SK-N-SH treated with all-trans-retinoic acid at 6 μM for 48 hours (cell line): Measurements from ENCODE around the gene PLCH2.

Experiments used
- ATAC-seq: fragments of 200-7000 bp; cut with Tn5 transposase; 3 replicates; pipeline ENCODE4 v1.9.1; 2020; ENCODE audit warnings: mild to moderate bottlenecking, moderate library complexity
- ARNTL ChIP-seq: fragments of 450-650 bp; formaldehyde crosslinking; IDR thresholded peaks from 2 replicates; pipeline ENCODE4 v1.5.0; 2020; ENCODE audit warnings: low read depth, mild to moderate bottlenecking, moderate library complexity, borderline replicate concordance
- BACH2 ChIP-seq: fragments of 250-450 bp; sonication (Bioruptor Pico); IDR thresholded peaks from 2 replicates; pipeline ENCODE4 v1.9.0; 2021; ENCODE audit warnings: mild to moderate bottlenecking, borderline replicate concordance
- CSRNP3 ChIP-seq: fragments of 250-450 bp; sonication (Bioruptor Pico); IDR thresholded peaks from 2 replicates; pipeline ENCODE4 v1.5.1; 2021; ENCODE audit warnings: mild to moderate bottlenecking, moderate library complexity
- ESRRG ChIP-seq: fragments of 250-450 bp; sonication (Bioruptor Pico); IDR thresholded peaks from 2 replicates; pipeline ENCODE4 v1.6.1; 2021; ENCODE audit warnings: mild to moderate bottlenecking
- GLIS3 ChIP-seq: fragments of 250-450 bp; sonication (Bioruptor Pico); IDR thresholded peaks from 2 replicates; pipeline ENCODE4 v1.5.0; 2020; ENCODE audit warnings: mild to moderate bottlenecking, moderate library complexity
- ISL1 ChIP-seq: fragments of 250-450 bp; sonication (Bioruptor Pico); IDR thresholded peaks from 2 replicates; pipeline ENCODE4 v2.1.2; 2022; ENCODE audit warnings: mild to moderate bottlenecking, moderate library complexity
- PATZ1 ChIP-seq: fragments of 250-450 bp; sonication (Bioruptor Pico); IDR thresholded peaks from 2 replicates; pipeline ENCODE4 v1.8.0; 2020; ENCODE audit warnings: mild to moderate bottlenecking, moderate library complexity, borderline replicate concordance
- POU6F1 ChIP-seq: fragments of 250-450 bp; sonication (Bioruptor Pico); IDR thresholded peaks from 2 replicates; pipeline ENCODE4 v1.8.0; 2021; ENCODE audit warnings: low read depth, mild to moderate bottlenecking, moderate library complexity, borderline replicate concordance
- PPARA ChIP-seq: fragments of 250-450 bp; sonication (Bioruptor Pico); IDR thresholded peaks from 2 replicates; pipeline ENCODE4 v1.5.0; 2020; ENCODE audit warnings: mild to moderate bottlenecking, borderline replicate concordance
- RARB ChIP-seq: fragments of 250-450 bp; sonication (Bioruptor Pico); IDR thresholded peaks from 2 replicates; pipeline ENCODE4 v1.8.0; 2021; ENCODE audit warnings: mild to moderate bottlenecking, moderate library complexity
- SNAI2 ChIP-seq: fragments of 250-450 bp; sonication (Bioruptor Pico); IDR thresholded peaks from 2 replicates; pipeline ENCODE4 v1.5.0; 2020; ENCODE audit warnings: mild to moderate bottlenecking, moderate library complexity
- TCF4 ChIP-seq: fragments of 250-450 bp; sonication (Bioruptor Pico); IDR thresholded peaks from 2 replicates; pipeline ENCODE4 v1.8.0; 2021; ENCODE audit warnings: mild to moderate bottlenecking, moderate library complexity, borderline replicate concordance
- TSHZ2 ChIP-seq: fragments of 250-450 bp; sonication (Bioruptor Pico); IDR thresholded peaks from 2 replicates; pipeline ENCODE4 v1.5.0; 2020; ENCODE audit warnings: mild to moderate bottlenecking, moderate library complexity
- ZC3H10 ChIP-seq: fragments of 250-450 bp; sonication (Bioruptor Pico); IDR thresholded peaks from 2 replicates; pipeline ENCODE4 v1.5.1; 2021; ENCODE audit warnings: mild to moderate bottlenecking, moderate library complexity
- ZFP3 ChIP-seq: fragments of 250-450 bp; sonication (Bioruptor Pico); IDR thresholded peaks from 2 replicates; pipeline ENCODE4 v1.5.0; 2020; ENCODE audit warnings: mild to moderate bottlenecking, moderate library complexity
- ZNF565 ChIP-seq: fragments of 450-650 bp; formaldehyde crosslinking; conservative IDR thresholded peaks from 2 replicates; pipeline ENCODE4 v1.5.0; 2020; ENCODE audit warnings: low read depth, mild to moderate bottlenecking, moderate library complexity
- ZNF70 ChIP-seq: fragments of 450-650 bp; formaldehyde crosslinking; IDR thresholded peaks from 2 replicates; pipeline ENCODE4 v1.5.0; 2020; ENCODE audit warnings: mild to moderate bottlenecking, moderate library complexity

The PLCH2 gene

GRCh38 chr1:2502210-2502609, 26.1 kb downstream of the PLCH2 start:
- TF ChIP-seq ZNF565 (no peak), SNAI2 (no peak), ZNF70 (CRISPR knock-in tag) (no peak), ISL1 (CRISPR knock-in tag) (no peak), PATZ1 (CRISPR knock-in tag) (no peak), GLIS3 (CRISPR knock-in tag) (no peak)
- no peak for ATAC-seq

- ATAC-seq, result no peak
- TF ChIP-seq PPARA, result no peak
Measured at GRCh38 chr1:2502661-2503553, 26.8 kb downstream of the PLCH2 start.

GRCh38 chr1:2503554-2504224, 27.6 kb downstream of the PLCH2 start:
- ATAC-seq, result no peak
- no peak for TF ChIP-seq ZC3H10 (CRISPR knock-in tag)
- TF ChIP-seq ZNF565, result no peak
- TF ChIP-seq SNAI2, result no peak
- TF ChIP-seq TCF4 (CRISPR knock-in tag), result no peak
- TF ChIP-seq RARB, result no peak
- no peak for TF ChIP-seq POU6F1 (CRISPR knock-in tag)
- no peak for TF ChIP-seq ZFP3 (CRISPR knock-in tag)
- no peak for TF ChIP-seq CSRNP3 (CRISPR knock-in tag)
- no peak for TF ChIP-seq ARNTL (CRISPR knock-in tag)
- no peak for TF ChIP-seq BACH2
- no peak for TF ChIP-seq ISL1 (CRISPR knock-in tag)
- no peak for TF ChIP-seq ESRRG

- TF ChIP-seq TSHZ2 (CRISPR knock-in tag) (no peak), ZNF70 (CRISPR knock-in tag) (no peak), GLIS3 (CRISPR knock-in tag) (no peak)
- no peak for ATAC-seq
Measured at GRCh38 chr1:2504225-2504948, 28.3 kb downstream of the PLCH2 start.

- peak; percentile 7; the same call in 1 of the 3 replicates for ATAC-seq
- no peak for TF ChIP-seq PATZ1 (CRISPR knock-in tag)
Measured at GRCh38 chr1:2504949-2505272, 28.8 kb downstream of the PLCH2 start.
